ENCODE data around the gene PEPD. TPM values are rescaled to one million over a fixed set of nuclear protein-coding genes. Genes with fewer than 3 reads are reported as not detected.

Gene PEPD
- total RNA-seq, 4 donors from 2014 or later = 79.8 to 122 (median 94.8) TPM

DNA sequence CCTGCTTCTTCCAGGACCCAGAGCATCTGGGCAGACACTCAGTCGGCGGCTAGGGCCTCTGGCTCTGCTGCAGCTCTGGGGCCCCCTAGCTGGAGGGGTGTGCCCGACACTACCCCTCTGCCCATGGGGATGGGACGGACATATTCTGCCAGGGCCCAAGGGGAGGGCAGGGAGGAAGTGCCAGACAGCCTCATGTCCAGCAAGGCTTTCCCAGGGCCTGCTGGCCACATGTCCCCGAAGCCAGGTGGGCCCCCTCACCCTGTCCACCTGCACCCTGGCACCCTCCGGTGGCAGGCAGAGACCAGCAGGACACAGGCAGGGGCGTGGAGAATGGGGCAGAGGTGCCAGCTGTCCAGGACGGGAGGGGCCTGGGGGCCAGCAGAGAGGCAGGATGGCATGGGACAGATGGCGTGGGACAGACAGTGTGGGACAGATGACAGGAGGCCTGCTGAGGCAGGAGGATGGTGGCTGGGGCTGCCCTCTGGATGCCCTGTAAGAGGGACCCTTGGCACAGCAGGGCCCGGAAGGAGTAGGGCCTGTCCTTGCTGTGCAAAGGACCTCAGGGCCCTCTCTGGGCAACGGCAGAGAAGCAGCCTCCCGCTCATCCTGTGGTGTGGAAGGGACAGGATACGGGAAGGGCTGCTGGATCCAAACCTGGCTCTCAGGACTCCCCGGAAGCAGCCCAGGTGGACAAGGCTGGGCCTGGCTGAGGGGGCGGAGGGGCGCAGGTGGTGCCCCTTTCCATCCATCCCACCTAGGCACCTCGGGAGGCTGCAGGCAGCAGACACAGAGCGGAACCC is 119.0 kb downstream of the PEPD start:
- WGBS, 2 donors = 84 to 90% methylated on average over 10 to 14 of the region's 18 CpGs
- no peaks in the 10 kb centered on the region for H3K9me3 ChIP-seq
- peaks cover 0 to 22% (median 1%) of the 10 kb centered on the region in 4 donors for H3K4me1 ChIP-seq
- peak in 1 of 2 donors; percentile 9 for DNase-seq (ENCODE audit: low spot score in 2 of 2)
- no peaks in the 10 kb centered on the region for H3K27me3 ChIP-seq
- H3K36me3 ChIP-seq = peaks cover 0 to 37% (median 0%) of the 10 kb centered on the region in 3 donors
- no peak overlapping the region for H3K4me3 ChIP-seq
- H3K27ac ChIP-seq = no peak overlapping the region
- no peak for TF ChIP-seq CTCF (IDR thresholded peaks at IDR 0.05)
- TF ChIP-seq POLR2A (IDR thresholded peaks at IDR 0.05) = no peak
- TF ChIP-seq EP300 (IDR thresholded peaks at IDR 0.05) = no peak

DNA sequence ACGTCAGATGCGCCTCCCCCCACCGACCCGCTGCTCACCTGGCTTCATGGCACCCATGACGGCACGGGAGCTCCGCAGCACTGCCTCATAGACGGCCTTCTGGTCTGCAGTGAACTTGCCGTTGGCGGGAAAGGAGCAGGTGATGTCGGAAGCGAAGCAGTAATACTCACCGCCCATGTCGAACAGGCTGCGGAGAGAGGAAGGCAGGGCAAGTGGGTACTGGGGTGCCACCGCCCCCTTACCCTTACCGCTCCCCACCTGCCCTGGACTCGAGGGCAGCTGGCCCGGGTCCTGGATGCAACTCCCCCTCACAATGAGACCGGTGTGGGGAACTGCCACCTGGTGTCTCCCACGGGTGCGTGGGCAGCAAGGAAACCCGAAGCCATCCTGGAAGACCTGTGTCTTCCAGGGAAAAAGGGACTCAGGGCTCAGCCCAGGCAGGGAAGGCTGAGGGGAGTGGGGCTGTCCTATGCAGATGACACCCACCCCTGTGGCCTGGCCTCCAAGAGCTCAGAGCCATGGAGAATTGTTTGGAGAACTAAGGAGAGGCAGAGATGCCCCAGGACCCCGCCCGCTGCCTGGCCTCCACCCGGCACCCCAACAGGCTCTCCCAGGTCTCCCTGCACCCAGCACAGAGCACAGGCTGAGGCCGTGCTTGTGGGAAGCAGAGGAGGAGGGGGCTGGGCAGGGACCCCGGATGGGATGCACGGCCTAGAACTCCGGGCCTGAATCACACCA is 119.7 kb downstream of the PEPD start:
- no peak overlapping the region for H3K27ac ChIP-seq
- H3K9me3 ChIP-seq = no peaks in the 10 kb centered on the region
- WGBS, 2 donors = 89 to 90% methylated on average over 29 of the region's 30 CpGs
- no peak overlapping the region for H3K4me3 ChIP-seq
- H3K4me1 ChIP-seq = peaks cover 0 to 27% (median 7%) of the 10 kb centered on the region in 4 donors
- TF ChIP-seq EP300 (IDR thresholded peaks at IDR 0.05) = no peak
- TF ChIP-seq POLR2A (IDR thresholded peaks at IDR 0.05) = no peak
- TF ChIP-seq CTCF (IDR thresholded peaks at IDR 0.05) = no peak
- DNase-seq (ENCODE audit: low spot score in 2 of 2) = peak in 1 of 2 donors; percentile 8
- peaks cover 0 to 37% (median 0%) of the 10 kb centered on the region in 3 donors for H3K36me3 ChIP-seq
- H3K27me3 ChIP-seq = no peaks in the 10 kb centered on the region

DNA sequence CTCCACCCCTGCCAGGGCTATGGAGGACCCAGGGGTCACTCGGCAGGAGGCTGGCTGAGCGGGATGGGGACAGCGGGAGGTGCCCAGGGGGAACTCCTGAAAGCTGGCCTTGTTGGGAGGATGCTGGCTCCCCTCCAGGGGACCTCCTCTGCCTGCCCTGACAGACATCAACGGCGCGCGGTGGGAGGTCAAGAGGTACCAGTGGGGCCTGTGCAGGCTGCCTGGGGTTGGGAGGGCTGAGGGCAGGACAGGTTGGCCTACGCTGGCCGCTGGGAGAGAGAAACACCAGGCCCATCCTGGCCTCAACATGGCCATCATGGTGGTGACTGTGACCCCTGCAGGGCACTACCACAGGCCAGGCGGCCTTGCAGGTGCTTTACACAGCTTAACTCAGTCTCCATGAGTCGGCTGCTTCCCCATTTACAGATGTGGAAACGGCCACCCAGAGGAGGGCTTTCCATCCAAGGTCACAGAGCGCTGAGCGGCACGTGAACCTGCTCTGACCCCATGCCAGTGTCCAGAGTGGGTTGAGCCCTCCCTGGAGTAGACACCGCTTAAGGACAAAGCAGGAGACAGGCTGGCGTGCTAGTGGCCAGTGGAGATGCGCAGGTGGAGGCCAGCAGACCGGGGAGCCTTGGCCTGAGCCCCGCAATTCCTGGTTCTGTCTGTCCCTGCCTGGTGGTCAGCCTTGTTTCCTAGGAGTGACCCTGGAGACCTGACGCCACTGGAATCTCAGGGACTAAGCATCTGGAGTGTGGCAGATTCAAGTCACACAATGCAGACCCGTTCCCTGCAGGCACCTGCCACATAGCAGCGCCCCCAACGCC is 120.5 kb downstream of the PEPD start:
- 85 to 90% methylated on average over 19 to 24 of the region's 24 CpGs for WGBS, 2 donors
- H3K36me3 ChIP-seq = peaks cover 0 to 37% (median 0%) of the 10 kb centered on the region in 3 donors

More for the DNA sequence above, 120.5 kb downstream of the PEPD start:
- TF ChIP-seq CTCF (IDR thresholded peaks at IDR 0.05) = no peak
- no peak for TF ChIP-seq POLR2A (IDR thresholded peaks at IDR 0.05)
- no peak for TF ChIP-seq EP300 (IDR thresholded peaks at IDR 0.05)
- H3K4me1 ChIP-seq = peaks cover 0 to 28% (median 15%) of the 10 kb centered on the region in 4 donors
- H3K9me3 ChIP-seq = no peaks in the 10 kb centered on the region
- DNase-seq (ENCODE audit: low spot score in 2 of 2) = peak in 1 of 2 donors; percentile 11
- no peak overlapping the region for H3K4me3 ChIP-seq
- H3K27me3 ChIP-seq = no peaks in the 10 kb centered on the region
- no peak overlapping the region for H3K27ac ChIP-seq

Measured in tibial nerve (tissue), 4 donors.